HEK293 (cell line): Measurements from ENCODE around the gene MAP3K20.
"Not testable (repeated sequence)": the region's sequence is repeated elsewhere in the genome, so short reads cannot be mapped to it uniquely, and the experiment has no call there.

ENCODE experiments used
- CTCF ChIA-PET: fragments of 350-600 bp; formaldehyde crosslinking; extraction: SDS; loops from one replicate; lab custom pipeline; 2021; ENCODE audit warnings: antibody characterized with exemption; lab: Yijun Ruan, JAX
- POLR2A ChIA-PET: fragments of 300-600 bp; formaldehyde crosslinking; extraction: SDS; loops from one replicate; lab custom pipeline; 2020; ENCODE audit warnings: antibody characterized with exemption, inconsistent platforms; lab: Yijun Ruan, JAX
- H3K27ac ChIP-seq: fragments of 200-500 bp; sonication (Bioruptor generic); 2 replicates; pipeline ENCODE4 v1.5.1; 2014; ENCODE audit warnings: low read depth, low read length, control low read depth, inconsistent platforms; ENCODE audit errors: extremely low read depth
- H3K36me3 ChIP-seq, 2 experiments: fragments of 200-500 bp in 1 of 2; sonication (Bioruptor generic) in 1 of 2; 1 replicate in 1 of 2; 2 replicates in 1 of 2; pipeline ENCODE4 v1.5.1; 2014 to 2017; ENCODE audit warnings: inconsistent platforms in 2 of 2, low read length in 2 of 2; ENCODE audit not compliant: control insufficient read depth in 2 of 2, insufficient read depth in 1 of 2
- H3K4me1 ChIP-seq: fragments of 200-500 bp; sonication (Bioruptor generic); 2 replicates; pipeline ENCODE4 v1.5.1; 2014; ENCODE audit warnings: mild to moderate bottlenecking, low read length, inconsistent platforms; ENCODE audit not compliant: control insufficient read depth, insufficient read depth
- H3K4me3 ChIP-seq: 2 replicates; pipeline ENCODE4 v1.5.1; 2011; ENCODE audit warnings: low read depth, mild to moderate bottlenecking, control low read depth, low read length, moderate library complexity
- H3K9me3 ChIP-seq: fragments of 200-500 bp; sonication (Bioruptor generic); 2 replicates; pipeline ENCODE4 v1.5.1; 2014; ENCODE audit warnings: low read depth, low read length, inconsistent platforms; ENCODE audit not compliant: control insufficient read depth, insufficient read depth
- CTCF ChIP-seq: fragments of 450-650 bp; formaldehyde crosslinking; IDR thresholded peaks from 2 replicates; pipeline ENCODE4 v1.5.1; 2016; ENCODE audit warnings: missing biosample characterization, missing genetic modification characterization
- ZBTB10 ChIP-seq: fragments of 450-650 bp; formaldehyde crosslinking; IDR thresholded peaks from 2 replicates; pipeline ENCODE4 v1.5.1; 2016; ENCODE audit warnings: missing biosample characterization, missing genetic modification characterization
- ZNF146 ChIP-seq: fragments of 450-650 bp; formaldehyde crosslinking; IDR thresholded peaks from 2 replicates; pipeline ENCODE4 v1.5.1; 2016; ENCODE audit warnings: missing biosample characterization, missing genetic modification characterization
- ZNF239 ChIP-seq: fragments of 450-650 bp; formaldehyde crosslinking; IDR thresholded peaks from 2 replicates; pipeline ENCODE4 v1.5.1; 2016; ENCODE audit warnings: missing biosample characterization, missing genetic modification characterization
- ZNF24 ChIP-seq: fragments of 450-650 bp; formaldehyde crosslinking; IDR thresholded peaks from 2 replicates; pipeline ENCODE4 v1.5.1; 2016; ENCODE audit warnings: missing biosample characterization, missing genetic modification characterization
- ZNF292 ChIP-seq: fragments of 450-650 bp; formaldehyde crosslinking; IDR thresholded peaks from 2 replicates; pipeline ENCODE4 v1.5.1; 2016; ENCODE audit warnings: low read depth, missing biosample characterization, missing genetic modification characterization, borderline replicate concordance
- ZNF362 ChIP-seq: fragments of 450-650 bp; formaldehyde crosslinking; IDR thresholded peaks from 2 replicates; pipeline ENCODE4 v1.5.1; 2016; ENCODE audit warnings: missing biosample characterization, missing genetic modification characterization
- ZNF610 ChIP-seq: fragments of 450-650 bp; formaldehyde crosslinking; IDR thresholded peaks from 2 replicates; pipeline ENCODE4 v1.5.1; 2016; ENCODE audit warnings: missing biosample characterization, missing genetic modification characterization, borderline replicate concordance
- ZSCAN18 ChIP-seq: fragments of 450-650 bp; formaldehyde crosslinking; IDR thresholded peaks from 2 replicates; pipeline ENCODE4 v1.5.1; 2016; ENCODE audit warnings: missing biosample characterization, missing genetic modification characterization

Gene MAP3K20

GRCh38 chr2:173305303-173305702, 229.7 kb downstream of the MAP3K20 start:
- TF ChIP-seq ZBTB10 (tag by site-specific recombination) (no peak), ZNF146 (tag by site-specific recombination) (no peak), ZNF362 (tag by site-specific recombination) (no peak)
- CTCF ChIA-PET, result interaction anchor here (1.2 kb wide), 1 partner anchor 17 kb away, joined by 3 read pairs; no protein-coding TSS in a partner anchor

GRCh38 chr2:173307293-173307692, 231.6 kb downstream of the MAP3K20 start:
- Histone ChIP-seq H3K36me3 (no peaks in the 10 kb centered on the region), H3K9me3 (no peaks in the 10 kb centered on the region), H3K4me3 (no peak overlapping the region), H3K4me1 (no peaks in the 10 kb centered on the region), H3K27ac (no peak overlapping the region)
- TF ChIP-seq ZSCAN18 (tag by site-specific recombination), result no peak
- no peak for TF ChIP-seq ZNF24 (tag by site-specific recombination)
- no peak for TF ChIP-seq ZNF292 (tag by site-specific recombination)
- no peak for TF ChIP-seq CTCF (tag by site-specific recombination)
- TF ChIP-seq ZNF239 (tag by site-specific recombination), result no peak
- ChIA-PET POLR2A (no interaction called here), CTCF (no interaction called here)

More at GRCh38 chr2:173305303-173305702, 229.7 kb downstream of the MAP3K20 start:
- H3K4me3 ChIP-seq, result no peak overlapping the region
- H3K4me1 ChIP-seq, result no peaks in the 10 kb centered on the region
- H3K36me3 ChIP-seq, result no peaks in the 10 kb centered on the region
- no peaks in the 10 kb centered on the region for H3K9me3 ChIP-seq
- POLR2A ChIA-PET, result no interaction called here
- no peak overlapping the region for H3K27ac ChIP-seq

- CTCF ChIA-PET, H3K27ac ChIP-seq, H3K36me3 ChIP-seq, POLR2A ChIA-PET, H3K4me3 ChIP-seq, H3K4me1 ChIP-seq, H3K9me3 ChIP-seq: not testable (repeated sequence)
Measured at GRCh38 chr2:173309370-173309769, 233.7 kb downstream of the MAP3K20 start.

GRCh38 chr2:173311844-173312606, 236.4 kb downstream of the MAP3K20 start:
- ChIA-PET POLR2A (no interaction called here), CTCF (interaction anchor here (0.7 kb wide), 1 partner anchor 1099 kb away, joined by 3 read pairs; no protein-coding TSS in a partner anchor)
- no peaks in the 10 kb centered on the region for H3K36me3 ChIP-seq
- H3K4me1 ChIP-seq, result no peaks in the 10 kb centered on the region
- H3K27ac ChIP-seq, result no peak overlapping the region
- no peaks in the 10 kb centered on the region for H3K9me3 ChIP-seq
- H3K4me3 ChIP-seq, result no peak overlapping the region
- TF ChIP-seq ZNF610, result no peak
